ENCODE results near the gene TMEM255B.

- no peak for TF ChIP-seq POLR2AphosphoS5 (IDR thresholded peaks at IDR 0.05; ENCODE audit: insufficient read depth, low read depth, low read length)
- no peak for TF ChIP-seq CTCF (IDR thresholded peaks at IDR 0.05; ENCODE audit: extremely low read depth in 1 of 2, insufficient read depth in 1 of 2, low read depth in 1 of 2, low read length in 2 of 2)
- no peak for TF ChIP-seq EZH2 (IDR thresholded peaks at IDR 0.05; ENCODE audit: borderline replicate concordance, low read depth, low read length, severe bottlenecking)
- TF ChIP-seq JUN (IDR thresholded peaks at IDR 0.05; ENCODE audit: borderline replicate concordance, insufficient read depth, insufficient read length, low read depth): no peak
- no peak for TF ChIP-seq POLR2A (IDR thresholded peaks at IDR 0.05; ENCODE audit: low read depth, low read length)
- TF ChIP-seq MAX (IDR thresholded peaks at IDR 0.05; ENCODE audit: insufficient read depth, insufficient read length): no peak
These were observed 34.7 kb downstream of the TMEM255B start for GRCh38 chr13:113793718-113794085.
